HG03558 (cell line): Measurements from ENCODE around the gene IDH3A.
"Not testable (repeated sequence)": the region's sequence is repeated elsewhere in the genome, so short reads cannot be mapped to it uniquely, and the experiment has no call there.

ENCODE experiments used
- ATAC-seq: cut with Tn5 transposase; IDR thresholded peaks from one replicate; pipeline ENCODE4 v1.9.1; 2021; ENCODE audit warnings: moderate number of reproducible peaks; ENCODE audit not compliant: unreplicated experiment; ENCODE audit errors: extremely low read depth

IDH3A gene

DNA sequence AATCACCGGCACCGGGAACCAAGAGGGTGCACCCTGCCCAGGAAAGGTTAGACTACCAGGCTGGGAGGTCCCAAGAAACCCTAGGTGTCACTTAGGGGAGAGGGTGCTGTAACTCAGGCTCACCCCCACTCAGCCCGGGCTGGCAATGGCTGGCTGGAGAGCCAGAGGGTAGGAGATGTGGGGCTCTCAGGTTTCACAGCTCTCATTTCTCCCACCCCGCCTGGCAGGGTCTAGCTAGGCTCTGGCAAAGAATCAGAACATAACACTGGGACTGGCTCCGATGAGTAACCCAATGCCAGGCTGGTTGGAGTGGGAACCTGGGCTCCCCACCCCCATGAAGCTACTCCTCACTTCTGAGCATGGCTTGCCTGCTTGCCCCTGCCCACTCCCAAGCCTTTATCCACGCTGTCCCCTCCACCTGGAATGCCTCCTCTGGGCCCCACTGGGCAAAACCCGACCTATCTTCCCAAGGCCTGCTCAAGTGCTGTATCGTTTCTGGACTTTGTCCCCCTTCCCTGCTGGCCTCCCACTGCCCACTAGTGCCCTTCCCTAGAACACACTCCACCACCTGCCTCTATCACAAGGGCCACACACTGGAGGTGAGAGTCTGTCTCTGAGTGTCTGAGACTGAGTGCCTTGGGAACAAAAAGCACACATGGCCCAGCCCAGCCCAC lies 19.9 kb upstream of the IDH3A start:
- ATAC-seq: no peak

DNA sequence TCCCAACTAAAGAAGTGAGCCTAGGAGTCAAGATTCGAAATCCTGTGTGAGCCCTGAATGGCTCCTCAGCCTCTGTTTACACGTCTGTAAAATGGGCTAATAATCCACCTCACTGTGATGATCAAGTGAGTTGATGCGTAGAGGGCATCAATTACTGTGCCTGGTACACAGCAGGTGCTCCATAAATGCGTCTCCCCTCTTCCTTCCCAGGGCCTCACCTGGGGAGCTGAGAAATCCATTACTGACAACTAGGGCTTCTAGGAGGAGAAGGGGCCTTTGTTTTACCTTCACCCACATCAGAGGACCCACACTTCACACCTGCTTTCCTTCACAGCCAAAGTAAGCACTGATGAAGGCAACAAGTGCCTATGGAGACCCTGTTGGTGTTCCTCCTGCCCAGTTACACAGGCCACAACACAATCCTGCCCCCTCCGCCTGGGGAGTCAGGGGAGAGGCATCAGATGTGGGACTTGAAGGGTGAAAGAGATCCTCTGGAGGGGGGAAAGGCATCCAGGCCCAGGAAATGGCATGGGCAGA lies 19.3 kb upstream of the IDH3A start:
- ATAC-seq: no peak

DNA sequence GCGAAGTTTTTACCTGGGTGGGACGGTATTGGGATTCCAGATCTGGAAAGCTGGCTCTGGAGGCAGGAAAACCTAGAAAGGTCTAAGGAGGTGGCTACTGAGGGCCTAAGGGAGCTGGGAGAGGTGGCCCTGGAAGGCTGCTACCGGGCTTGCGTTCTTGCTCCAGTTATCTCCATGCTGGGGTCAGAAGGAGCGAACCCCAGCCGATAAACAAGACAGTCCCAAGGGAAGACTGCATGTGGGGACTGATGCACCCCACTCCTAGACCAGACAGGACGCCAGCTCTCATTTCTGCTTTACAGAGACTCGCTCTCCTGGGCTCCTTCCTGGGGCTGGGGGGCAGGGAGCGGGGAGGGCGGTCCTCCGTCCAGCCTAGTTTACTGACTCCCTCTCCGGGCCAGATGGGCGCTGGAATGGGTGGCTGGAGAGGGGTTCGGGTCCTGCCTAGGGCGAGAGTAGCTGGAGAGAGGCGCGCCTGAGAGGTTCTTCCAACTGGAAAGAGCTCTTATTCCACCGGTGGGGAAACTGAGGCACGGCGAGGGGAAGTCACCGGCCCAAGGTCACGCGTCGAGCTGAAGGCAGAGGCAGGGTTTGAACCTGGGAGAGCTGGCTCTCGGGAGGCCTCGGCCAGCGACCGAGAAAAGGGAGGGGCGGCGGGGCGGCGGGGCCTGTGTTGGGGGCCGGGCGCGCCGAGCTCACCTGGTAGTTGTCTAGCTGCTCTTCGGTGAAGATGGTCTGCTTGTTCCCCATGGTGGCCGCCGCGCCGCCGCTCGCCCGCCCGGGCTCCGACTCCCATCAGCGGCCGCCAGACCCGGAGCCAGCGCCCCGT lies 18.5 kb upstream of the IDH3A start:
- ATAC-seq: no peak

DNA sequence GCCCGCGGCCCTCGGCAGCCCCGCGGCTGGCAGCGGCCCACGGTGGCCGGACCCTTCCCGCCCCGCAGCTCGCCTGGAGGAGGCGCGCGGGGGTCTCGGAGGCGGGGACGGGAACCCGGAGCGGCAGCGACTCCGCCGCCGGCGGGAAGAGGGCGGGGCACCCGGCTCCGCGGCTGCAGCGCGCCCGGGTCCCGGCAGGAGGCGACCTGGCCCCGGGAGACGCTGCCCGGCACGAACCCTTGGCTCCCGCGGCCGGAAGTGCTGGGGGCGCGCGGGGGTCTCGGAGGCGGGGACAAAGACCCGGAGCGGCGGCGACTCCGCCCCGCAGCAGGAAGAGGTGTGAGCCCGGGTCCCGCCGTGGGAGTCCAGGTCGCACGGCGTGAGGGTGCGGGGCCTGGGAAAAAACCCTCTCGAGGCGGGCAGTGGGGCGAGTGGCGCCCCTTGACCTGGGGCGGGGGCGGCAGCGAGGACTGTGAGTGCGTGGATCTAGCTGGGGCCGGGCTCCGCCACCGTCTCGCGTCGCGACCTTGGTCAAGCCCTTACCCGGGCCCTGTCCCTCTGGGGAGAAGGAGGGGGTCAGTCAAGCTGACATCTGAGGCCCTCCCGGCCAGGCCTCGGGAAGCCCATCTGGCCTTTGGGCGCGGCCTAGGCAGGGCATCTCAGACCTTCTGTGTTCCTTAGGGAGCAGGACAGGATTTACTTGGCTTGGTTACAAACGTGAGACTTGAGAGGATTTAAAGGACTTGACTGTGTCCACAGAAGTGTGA lies 17.7 kb upstream of the IDH3A start, which contains the start of gene CIB2:
CIB2 (minus strand) TSS at position 151 of the 767 bp plus-strand sequence. CDS start 230 bp downstream, outside the sequence.
- no peak for ATAC-seq

DNA sequence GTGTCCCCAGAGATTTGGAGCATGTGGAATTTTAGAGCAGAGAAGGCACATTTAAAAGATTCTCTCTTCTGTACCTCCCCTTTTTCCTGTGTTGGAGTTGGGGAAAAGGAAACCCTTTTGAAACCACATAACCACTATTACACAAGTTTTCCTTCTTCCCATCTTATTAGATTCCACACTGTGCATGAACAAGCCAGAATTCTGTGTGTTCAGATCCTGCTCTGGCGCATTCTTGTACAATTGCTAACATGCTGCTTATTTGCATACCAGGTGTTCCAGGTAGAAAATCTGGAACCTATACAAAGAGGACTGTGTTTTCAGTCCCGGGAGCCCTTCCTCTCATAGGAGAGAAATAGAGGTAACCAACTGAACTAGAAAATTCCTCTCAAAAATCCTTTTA lies 15.4 kb upstream of the IDH3A start:
- ATAC-seq: no peak

DNA sequence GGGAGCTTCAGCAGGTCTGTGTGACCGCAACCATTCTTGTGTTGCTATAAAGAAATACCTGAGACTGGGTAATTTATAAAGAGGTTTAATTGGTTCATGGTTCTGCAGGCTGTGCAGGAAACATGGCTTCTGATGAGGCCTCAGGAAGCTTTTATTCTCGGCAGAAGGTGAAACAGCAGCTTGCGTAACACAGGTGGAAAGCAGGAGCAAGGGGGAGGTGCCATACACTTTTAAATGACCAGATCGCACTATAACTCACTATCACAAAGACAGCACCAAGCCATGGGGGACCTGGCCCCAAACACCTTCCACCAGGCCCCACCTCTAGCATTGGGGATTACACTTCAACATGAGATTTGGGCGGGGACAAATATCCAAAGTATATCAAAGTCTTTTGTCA lies 9.6 kb upstream of the IDH3A start:
- no peak for ATAC-seq

DNA sequence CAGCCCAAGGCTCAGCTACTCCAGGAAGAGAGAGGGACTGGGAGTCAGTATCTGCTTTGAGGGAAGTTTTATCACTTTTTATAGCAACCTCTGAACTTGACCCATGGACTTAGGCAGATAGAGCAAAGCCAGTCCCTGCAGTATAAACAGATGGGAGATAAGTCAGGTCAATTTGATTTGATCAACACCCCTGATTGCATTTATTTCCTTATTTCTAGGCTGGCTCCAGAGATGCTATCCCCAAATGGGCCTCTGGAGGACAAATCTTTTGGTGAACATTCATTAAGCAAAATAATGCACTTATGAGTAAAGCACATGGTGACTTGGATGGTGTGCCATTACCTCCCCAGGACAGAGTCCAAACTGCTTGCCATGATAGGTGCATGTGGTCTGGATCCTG lies 8.9 kb upstream of the IDH3A start:
- ATAC-seq: no peak

DNA sequence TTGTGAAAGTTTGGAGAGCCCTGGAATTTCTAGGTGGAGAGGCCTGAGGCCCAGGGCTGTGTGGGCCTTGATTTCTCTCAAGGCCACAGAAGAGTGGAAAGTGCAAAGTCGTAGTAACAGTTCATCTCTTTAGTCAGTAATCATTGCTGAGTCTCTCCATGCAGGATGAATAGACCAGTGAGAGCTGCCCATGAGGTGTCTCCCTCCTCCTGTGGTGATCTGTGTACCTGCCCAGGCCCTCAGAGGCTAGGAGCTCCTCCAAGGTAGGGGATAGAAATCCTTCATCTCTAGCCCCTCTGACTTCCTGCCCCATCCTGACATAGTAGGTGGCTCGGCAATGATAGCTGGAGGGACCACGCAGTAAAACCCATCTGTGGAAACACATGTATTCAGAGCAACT lies 6.8 kb upstream of the IDH3A start:
- ATAC-seq: no peak

DNA sequence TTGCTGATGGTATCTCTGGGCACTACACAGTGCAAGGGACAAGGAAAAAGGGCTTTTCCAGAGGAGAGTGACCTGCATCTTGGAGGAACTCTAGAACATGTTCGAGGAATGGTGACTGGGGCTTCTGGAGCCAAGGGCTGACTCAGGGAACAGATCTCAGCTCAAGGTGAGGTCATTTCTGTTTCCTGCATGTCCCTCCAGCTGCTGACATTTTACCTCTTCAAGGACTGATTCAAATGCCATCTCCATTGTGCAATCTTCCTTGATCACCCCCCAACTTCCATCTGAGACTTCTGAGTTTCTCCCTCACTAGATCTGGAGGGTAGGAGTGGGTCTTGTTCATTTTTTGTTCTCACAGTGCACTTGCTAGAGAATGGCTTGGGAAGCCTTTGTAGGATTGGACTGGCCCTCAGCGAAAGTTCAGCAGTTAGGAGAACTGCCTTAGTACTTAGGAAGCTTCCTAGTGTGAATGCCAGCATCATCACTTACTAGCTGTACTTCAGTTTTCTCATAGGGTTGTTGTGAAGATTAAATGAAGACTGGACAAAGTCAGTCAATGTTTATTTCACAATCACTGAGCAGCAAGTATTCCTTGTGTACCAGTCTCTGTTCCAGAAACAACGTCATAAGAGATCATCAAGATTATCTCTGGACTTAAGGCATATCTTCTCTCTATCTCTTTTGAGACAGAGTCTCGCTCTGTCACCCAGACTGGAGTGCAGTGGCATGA lies 2.6 kb upstream of the IDH3A start:
- ATAC-seq: no peak

DNA sequence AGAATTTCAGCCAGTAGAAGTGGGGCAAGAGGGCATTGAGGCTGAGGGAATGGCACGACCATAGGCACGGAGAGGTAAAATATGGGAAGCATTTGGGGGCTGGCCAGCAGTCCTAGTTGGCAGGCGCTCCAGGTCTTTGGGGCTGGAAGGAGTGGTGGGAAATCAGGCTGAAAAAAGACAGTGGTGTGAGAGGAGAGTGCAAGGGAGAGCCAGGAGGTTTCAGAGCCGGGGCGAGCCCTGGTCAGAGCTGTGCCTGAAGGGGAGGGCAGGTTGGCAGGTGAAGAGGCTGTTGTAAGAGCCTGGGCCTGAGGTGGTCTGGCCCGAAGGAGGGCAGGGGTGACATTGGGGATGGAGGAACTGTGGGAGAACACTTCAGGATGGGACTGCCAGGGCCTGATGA lies 1.6 kb upstream of the IDH3A start:
- no peak for ATAC-seq

DNA sequence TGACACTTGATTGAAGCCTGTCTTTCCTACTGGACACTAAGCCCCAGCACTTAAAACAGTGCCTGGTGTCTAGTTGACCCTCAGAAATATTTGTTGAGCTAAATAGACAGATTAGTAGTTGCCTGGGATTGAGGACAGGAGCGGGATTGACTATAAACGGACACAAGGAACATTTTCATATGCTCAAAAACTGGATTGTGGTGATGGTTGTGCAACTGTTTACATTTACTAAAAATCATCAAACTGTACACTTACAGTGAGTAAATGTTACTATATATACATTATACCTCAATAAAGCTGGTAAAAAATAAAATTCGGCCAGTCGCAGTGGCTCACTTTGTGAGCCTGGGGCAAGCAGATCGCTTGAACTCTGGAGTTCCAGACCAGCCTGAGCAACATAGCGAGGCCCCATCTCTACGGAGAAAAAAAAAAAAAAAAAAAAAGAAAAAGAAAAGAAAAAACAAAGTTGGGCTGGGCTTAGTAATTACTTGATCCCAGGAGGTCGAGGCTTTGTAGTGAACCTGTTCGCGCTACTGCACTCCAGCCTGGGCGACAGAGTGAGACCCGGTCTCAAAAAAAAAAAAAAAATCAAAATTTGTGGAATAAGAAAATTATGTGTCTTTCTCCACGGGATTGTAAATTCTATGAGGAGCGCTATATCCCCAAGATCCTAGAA lies 632 bp upstream of the IDH3A start:
- ATAC-seq: no peak

DNA sequence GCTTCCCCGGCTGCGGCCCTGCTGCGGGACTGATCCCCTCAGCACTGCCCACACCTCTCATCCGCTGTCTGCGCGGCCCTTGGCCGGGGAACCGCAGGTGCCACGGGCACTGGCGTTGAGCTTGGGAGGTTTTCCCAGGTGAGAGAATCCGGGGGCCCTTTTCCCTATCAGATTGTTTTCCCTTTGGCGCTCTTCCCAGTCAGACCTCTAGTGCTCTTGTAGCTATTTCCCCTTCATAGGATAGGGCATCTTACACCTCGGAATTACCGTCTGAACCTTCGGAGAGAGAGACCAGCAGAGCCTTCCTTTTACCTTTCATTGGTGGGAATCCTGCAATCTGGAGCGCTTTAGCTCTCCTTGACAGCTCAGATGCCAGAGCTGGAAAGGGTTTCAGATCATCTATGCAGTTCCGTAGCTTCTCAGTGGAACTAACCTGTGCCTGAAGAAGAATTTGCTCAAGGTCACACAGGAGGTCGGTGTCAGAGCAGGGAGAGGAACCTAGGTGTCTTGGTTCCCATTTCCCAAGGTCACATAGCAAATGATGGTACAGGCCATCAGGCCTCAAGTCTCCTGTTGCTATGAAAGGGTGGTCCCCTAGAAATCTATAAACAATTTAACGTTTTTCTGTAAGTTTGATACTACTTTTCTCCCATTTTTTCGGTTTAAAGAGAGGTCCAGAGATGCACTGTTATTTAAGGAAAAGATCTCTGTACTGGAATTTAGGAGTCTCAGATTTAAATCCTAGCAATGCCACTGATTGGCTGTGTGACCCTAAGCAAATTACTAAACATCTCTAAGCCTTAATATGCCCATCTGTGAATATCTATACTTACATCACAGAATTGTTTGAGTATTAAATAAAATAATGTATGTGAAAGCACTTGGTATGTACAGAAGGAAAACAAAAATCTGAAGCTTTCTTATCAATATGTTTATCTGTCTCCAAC lies 916 bp downstream of the IDH3A start:
- no peak for ATAC-seq

DNA sequence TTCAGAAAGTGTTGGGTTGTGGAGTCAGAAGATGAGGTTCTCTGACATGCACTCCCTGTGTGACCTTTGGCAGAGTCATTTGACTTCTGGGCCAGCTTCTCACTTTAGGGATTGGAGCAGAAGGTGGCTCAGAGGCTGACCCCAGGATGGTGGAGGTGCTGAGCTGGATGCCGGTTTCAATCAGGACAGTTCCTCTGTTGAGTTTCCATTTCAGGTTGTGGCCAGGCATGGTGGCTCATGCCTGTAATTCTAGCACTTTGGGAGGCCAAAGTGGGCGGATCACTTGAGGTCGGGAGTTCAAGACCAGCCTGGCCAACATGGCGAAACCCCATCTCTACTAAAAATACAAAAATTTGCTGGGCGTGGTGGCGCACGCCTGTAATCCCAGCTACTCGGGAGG lies 1.9 kb downstream of the IDH3A start:
- ATAC-seq: not testable (repeated sequence)

DNA sequence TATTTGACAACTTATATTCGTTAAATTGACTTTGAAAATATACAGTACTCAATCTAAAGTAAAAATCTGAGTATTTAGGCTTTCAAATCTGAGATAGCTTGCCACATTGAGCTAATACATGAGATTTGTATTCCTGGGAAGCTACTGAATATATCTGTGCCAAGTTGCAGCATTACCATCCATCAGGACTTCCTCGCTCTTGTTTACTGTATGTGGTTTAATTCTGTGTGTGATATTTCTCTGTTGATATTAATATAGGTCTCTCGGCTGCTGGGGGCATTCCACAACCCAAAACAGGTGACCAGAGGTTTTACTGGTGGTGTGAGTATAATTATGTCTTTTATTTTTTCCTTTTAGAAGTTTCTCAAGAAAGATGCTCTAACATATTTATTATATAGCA lies 5.8 kb downstream of the IDH3A start:
- no peak for ATAC-seq

DNA sequence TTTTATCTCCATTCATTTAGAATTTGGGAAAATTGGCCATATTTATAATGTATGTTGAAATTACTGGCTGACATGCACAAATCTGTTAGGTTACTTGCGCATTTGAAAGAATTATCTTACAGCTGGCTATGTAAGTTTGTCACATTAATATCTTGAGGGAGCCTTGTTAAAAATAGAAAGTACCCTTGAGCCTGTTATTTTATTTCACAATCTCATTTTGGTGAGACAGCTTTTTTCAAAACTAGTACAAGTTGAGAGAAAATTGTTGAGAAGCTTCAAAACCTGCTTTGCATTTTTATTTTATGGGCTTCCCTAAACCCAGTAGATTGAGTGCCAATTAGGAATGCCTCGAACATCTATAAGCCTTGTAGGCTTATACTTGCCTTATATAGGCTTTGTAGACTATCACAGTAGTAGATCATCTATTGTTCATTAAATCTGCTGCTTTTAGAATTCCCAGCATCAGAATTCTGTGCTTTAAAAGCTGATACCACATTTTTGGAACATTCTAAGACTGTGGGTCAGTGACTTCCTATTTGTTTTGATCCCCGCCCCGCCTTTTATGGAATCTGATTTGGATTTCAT lies 6.3 kb downstream of the IDH3A start:
- ATAC-seq: no peak

DNA sequence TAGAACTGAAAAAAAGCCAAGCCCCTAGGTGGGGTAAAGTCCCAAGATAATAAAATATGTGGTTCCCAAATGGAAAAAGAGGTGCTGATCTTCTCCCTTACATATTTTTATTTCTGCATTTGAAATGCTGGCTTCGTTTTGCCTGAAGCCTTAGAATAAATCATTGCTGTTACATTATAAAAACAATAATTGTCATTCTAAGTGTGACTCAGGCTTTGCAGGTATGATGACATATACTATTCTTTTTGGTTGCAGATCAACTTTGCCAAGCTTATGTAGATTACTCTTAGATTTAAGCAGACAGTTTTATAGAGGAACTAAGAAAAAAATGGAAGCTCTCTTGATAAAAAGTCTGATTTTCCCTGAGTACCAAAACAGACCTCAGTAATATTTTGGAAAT lies 7.5 kb downstream of the IDH3A start:
- no peak for ATAC-seq

DNA sequence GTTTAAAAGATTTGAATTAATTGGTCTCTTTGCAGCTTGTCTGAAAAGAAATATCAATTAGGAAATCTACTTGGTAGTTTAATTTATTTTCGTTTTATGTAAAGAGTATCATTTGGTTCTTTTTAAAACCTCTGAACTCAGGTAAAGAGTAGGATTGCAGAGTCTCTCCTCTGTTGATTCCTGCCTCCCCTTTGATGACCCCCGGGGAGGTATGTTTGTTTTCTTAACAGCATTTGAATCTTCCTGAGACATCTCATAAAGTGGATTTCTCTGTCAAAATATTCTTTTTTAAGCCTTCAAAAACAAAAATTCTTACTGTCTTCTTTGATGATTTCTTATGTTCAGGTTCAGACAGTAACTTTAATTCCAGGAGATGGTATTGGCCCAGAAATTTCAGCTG lies 8.0 kb downstream of the IDH3A start:
- ATAC-seq: no peak

DNA sequence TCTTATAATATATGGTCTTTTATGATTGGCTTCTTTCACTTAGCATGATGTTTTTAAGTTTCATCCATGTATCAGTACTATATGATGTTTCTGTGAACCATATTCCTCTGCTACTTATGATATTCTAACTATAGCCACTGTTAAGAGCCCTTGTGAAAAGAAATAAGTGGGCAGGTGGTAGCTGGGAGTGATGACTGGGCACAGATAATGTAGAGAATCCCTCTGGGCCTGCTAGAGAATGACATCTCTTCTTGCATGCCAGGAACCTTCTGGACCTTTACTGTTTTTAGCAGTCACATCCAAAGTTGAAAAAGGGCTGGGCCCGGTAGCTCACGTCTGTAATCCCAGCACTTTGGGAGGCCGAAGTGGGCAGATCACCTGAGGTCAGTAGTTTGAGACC lies 10.2 kb downstream of the IDH3A start:
- ATAC-seq: no peak
